Measurements from ENCODE around the gene WNK2.

Gene WNK2

DNA sequence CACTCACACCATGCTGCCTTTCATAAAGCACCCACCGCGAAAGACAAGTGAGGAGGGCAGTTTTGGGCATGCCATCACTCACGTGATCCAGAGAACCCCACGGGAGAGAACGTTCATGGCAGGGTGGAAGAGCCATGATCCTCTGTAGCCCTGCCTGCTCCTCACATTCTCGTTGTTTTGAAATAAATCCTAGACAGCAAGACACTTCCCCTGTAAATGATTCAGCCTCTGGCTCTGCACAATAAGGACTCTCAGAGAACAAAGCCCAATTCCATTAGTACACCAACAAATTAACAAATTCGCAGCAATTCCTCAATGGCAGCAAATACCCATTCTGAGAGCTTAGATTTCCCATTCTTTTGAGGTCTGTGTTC, 71.5 kb downstream of the WNK2 start:
- no peak for DNase-seq (ENCODE audit: low read depth)

GRCh38 chr9:93255994-93256877, 72.3 kb downstream of the WNK2 start:
- no peak for DNase-seq (ENCODE audit: low read depth)

DNA sequence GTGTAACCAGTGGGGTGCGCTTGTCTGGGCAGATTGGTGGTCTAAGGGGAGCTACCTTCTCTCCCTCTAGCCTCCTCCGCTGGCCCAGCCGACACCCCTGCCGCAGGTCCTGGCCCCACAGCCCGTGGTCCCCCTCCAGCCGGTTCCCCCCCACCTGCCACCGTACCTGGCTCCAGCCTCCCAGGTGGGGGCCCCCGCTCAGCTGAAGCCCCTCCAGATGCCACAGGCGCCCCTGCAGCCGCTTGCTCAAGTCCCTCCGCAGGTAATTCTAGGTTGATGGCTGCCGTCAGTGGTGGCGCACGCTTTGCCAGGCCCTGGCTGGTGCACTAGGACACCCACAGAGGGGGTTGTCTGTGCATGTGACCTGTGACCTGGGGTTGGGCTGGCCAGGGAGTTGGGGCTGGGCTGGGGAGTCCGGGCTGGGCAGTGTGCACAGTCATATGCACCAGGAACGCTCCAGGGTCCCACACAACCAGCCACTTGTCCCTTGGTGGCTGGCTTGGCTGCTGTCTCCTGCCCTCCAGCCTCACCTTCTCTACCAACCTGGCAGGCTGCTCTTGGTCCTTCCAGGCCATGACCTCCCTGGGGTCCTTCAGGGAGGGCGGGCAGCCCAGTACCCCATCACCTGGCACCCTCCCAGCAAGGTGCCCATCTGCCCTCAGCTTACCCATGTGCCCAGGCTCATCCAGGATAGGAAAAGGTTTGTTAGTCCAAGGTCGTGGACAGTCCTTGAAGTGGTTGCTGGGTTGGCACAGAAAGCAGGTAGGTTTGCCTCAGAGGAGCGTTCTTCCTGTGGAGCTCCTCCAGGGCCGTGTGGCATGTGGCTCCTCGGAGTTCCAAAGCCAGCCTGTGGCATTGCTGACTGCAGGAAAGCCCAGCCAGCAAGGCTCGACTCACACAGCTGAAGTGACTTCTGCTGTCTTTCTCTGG, 73.2 kb downstream of the WNK2 start:
- DNase-seq (ENCODE audit: low read depth): no peak

- no peak for DNase-seq (ENCODE audit: low read depth)
These were observed 73.9 kb downstream of the WNK2 start for GRCh38 chr9:93257808-93258331.

- DNase-seq (ENCODE audit: low read depth): no peak
These were observed 74.5 kb downstream of the WNK2 start for GRCh38 chr9:93258419-93258817.

DNA sequence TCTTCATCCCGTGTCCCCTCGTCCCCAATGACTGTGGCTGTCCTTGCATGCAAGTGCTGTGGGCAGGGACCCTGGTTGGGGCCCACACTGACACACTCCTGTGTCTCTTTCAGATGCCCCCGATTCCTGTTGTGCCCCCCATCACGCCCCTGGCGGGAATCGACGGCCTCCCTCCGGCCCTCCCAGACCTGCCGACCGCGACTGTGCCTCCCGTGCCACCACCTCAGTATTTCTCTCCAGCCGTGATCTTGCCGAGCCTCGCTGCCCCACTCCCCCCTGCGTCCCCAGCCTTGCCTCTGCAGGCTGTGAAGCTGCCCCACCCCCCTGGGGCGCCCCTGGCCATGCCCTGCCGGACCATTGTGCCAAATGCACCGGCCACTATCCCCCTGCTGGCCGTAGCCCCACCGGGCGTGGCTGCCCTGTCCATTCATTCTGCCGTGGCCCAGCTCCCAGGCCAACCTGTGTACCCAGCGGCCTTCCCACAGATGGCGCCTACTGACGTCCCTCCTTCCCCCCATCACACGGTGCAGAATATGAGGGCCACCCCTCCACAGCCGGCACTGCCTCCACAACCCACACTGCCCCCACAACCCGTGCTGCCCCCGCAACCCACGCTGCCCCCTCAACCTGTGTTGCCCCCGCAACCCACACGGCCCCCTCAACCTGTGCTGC, 75.0 kb downstream of the WNK2 start:
- no peak for DNase-seq (ENCODE audit: low read depth)

DNA sequence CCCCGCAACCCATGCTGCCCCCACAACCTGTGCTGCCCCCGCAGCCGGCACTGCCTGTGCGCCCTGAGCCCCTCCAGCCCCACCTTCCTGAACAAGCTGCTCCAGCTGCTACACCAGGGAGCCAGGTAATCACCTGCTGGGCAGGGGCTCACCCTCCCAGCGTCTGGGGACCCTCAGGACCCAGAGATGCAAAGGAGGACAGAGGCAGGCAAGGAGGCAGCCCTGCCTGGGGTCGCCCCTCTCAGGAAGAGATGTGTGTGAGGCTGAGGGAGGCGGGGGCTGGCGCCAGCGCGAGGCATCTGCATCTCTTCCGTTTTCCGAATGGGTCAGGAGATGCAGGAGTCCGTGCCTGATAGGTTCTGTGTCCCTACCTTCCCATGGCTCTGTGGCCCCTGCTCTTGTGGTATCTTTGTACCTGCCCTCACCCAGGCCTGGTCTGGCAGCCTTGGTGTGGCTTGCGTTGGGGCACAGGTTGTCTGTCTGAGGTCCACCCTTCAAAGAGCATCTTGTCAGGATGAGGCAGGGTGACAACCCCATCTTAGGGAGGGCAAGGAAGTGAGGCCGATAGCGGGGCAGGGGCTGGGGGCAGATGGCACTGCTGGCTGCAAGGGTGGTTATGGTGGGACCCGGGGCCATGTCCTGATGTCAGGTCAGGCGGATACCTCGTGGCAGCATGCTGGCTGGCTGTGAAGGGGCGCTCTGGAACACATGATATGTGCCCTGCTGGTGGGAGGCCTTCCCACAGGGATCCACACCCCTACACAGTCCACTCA, 75.7 kb downstream of the WNK2 start:
- DNase-seq (ENCODE audit: low read depth): no peak

DNA sequence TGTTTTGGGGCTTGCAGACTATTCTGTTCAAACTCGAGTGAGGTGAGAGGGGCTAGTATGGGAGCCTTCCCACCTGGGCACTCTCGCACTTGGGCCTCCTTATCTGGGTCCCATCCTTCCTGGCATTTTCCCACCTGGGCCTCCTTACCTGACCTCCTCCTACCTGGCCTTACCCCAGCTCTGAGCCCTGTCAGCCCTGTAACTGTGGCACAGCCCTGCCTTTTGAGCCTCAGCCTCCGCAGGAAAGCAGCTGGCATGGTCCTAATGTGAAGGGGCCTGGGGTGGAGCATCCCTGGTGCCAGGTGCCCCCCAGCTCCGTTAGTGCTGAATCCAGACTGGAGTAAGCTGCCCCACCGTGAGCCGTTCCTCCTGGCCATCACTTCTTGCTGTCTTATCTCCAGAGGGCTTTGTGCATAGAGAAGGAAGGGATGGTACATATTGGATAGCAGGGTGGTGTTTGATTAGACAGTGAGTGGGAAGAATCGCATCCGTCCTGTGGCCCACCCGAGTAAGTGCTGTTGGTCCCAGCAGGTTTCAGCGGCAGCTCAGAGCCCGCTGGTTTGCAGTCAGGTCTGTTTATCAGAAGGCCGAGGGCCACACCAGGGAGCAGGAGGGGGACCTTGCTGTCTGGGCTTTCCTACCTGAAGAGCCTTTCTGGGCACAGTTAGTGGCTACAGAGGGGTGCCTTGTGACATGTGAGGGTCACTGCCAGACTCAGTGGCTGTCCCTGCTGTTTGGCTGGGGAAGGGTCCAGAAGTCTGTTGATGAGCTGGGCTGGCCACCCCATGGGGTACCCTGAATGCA, 76.5 kb downstream of the WNK2 start:
- DNase-seq (ENCODE audit: low read depth): no peak

DNA sequence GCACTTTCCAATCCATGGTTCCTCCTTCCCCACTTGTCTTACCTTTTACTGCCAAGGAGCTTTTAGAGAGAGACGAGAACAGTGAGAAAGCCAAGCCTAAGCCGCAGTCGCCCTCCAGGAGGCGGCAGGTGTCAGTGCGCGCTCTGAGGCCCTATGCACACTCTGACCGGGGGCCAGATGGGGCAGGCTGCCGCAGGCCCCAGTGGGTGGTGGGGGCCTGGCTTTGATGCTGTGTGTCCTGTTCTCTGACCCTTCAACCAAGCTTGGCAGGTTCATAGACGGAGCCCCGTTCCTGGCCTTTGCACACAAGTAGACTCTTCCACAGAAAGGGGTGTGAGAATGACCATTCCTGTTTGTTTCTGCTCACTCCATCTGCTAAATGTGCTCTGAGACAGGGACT, 77.3 kb downstream of the WNK2 start:
- DNase-seq (ENCODE audit: low read depth): no peak

DNA sequence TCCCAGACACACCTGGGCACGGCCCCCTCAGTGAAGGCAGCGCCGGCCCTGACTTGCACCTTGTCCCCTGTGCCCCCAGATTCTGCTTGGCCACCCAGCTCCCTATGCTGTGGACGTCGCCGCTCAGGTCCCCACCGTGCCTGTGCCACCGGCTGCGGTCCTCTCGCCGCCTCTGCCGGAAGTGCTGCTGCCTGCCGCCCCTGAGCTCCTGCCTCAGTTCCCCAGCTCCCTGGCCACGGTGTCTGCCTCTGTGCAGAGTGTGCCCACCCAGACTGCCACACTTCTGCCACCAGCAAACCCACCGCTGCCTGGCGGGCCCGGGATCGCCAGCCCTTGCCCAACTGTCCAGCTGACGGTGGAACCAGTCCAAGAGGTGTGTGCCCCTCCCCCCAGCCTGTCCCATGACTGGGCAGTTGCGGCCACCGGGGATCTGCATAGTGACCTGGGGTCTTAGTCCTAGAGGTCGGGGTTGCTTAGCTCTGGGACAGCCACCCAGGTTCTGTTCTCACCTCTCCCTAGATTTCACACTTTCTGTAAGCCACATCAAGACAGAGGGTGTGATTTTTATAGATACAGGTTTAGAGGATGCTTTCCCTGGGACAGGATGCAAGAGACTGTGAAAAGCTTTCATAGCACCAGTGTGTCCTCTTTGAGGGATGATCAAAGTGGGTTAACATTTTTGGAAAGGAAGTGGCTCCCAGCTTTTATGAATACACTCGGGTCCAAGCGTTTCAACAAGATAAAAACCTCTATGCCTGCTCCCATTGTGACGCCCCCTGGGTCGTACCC, 78.0 kb downstream of the WNK2 start:
- DNase-seq (ENCODE audit: low read depth): no peak

DNA sequence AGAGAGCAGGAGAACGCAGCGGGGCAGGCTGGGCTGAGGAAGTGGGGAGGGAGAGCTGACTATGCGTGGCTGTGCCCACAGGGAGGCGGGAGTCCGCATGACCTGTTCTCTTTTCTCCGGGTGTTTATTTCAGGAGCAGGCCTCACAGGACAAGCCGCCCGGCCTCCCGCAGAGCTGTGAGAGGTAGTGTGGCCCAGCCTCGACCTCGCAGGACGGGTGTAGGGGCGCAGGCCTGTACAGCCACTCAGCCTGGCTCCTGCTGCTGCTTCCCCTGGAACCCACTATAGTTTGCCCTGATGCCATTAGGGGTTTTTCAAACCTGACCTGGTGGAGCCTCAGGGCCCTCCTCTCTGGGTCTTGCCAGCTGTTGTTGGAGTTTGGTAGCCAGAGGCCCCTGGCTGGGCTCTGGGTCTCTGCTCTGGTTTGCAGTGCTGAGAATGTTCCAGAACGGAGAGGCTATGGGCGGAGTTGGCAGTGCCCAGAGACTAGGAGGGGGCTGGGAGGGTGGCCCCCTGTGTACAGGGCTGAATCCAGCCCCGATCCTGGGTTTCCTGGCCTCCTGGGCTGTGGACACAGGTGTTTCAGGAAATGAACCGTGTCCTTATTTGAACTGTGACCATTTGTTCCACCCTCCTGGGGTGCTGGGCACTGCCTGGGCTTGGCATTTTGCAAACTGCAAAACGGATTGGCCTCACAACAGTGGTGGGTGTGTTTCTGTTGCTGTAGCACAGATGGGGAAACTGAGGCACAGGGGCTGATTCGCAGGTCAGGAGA, 78.8 kb downstream of the WNK2 start:
- no peak for DNase-seq (ENCODE audit: low read depth)

DNA sequence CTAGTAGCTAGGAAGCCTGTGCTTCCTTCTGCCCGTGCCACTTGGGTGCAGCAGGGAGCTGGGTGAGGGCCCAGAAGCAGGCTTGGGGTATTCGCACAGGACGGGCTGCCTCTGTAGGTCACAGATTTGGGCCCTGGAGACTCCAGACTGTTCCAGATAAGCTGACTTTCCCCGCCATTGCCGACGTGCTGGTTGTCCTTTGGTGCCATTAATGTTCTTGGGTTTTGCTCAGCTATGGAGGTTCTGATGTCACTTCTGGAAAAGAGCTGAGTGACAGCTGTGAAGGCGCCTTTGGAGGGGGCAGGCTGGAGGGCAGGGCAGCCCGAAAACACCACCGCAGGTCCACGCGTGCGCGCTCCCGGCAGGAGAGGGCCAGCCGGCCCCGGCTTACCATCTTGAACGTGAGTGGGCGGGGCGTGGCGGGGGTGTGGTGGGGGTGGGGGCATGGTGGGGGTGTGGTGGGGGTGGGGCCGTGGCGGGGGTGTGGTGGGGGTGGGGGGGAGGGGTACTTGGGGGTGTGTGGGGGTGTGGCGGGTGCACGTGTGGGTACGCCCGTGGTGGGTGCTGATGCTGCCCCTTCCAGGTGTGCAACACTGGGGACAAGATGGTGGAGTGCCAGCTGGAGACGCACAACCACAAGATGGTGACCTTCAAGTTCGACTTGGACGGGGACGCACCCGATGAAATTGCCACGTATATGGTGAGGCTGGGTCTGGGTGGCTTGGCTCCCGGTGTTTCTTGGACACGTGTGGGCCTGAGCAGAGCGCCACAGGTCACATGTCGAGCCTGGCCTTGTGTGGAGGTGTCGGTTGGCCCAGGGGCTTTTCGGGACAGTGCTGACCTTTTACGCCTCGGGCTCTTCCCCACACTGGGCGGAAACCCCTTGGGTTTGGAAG, 79.6 kb downstream of the WNK2 start:
- DNase-seq (ENCODE audit: low read depth): no peak

DNA sequence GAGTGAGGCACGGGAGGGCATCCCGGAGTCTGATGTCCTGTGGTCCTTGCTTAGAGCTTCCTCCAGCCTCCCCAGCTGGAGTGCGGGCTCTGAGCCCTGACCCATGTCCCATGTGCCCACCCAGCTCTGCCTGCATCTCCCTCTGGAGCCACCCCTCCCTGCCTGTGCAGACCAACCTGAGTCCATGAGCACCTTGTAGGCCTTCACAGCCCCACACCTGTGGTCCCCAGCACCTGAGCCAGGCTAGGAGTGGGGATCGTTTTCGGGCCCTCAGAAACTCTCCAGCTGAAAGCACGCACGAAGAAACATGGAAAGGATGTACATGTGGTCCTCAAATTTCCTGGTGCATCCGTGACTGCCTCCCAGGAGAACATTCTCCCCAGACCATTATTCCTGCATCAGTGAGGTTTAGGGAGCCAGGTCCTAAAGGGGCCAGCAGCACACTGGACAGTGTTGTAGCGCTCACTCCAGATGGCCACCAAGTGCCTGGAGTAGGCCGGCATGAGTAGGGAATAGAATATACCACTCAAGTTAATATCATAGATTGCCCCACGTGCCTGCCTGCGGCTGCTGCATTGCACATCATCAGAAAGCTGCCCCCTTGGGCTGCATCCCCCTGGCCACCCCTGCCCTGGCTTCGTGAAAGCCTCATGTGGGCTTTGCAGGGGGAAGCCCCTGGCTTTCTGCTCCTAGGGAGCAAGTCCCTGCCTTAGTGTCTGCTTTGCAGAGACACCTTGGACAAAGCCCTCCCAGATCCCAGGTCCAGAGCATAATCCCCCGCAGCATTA, 80.6 kb downstream of the WNK2 start:
- no peak for DNase-seq (ENCODE audit: low read depth)

DNA sequence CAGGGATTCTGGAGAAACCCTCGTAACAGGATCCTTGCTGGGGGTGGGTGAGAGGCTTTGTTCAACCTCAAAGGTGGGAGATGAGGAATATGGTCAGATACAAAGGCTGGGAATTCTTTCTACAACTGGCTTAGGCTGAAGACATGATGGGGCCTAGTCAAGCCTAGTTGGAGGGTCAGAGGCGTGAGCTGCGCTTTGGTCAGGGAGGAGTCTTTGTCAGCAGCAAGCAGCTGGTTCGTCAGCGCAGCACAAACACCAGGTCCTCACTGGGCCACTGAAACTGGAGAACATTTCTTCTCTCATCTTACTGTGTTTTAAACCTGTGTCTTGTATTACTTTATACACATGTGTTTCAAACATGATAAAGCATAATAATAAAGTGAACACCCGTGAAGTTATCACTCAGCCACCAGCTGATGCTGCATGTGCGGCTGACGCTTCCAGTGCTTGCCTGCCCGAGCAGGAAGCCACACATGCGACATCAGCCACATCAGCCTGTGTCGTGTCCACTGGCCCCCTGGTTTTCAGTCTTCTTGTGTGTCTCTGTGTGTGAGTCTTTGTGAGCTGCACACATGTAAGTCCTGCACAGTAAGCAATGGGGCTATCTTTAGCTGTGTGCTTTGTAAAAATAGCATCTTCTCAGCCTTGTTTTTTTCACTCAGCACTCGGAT, 81.5 kb downstream of the WNK2 start:
- no peak for DNase-seq (ENCODE audit: low read depth)

DNA sequence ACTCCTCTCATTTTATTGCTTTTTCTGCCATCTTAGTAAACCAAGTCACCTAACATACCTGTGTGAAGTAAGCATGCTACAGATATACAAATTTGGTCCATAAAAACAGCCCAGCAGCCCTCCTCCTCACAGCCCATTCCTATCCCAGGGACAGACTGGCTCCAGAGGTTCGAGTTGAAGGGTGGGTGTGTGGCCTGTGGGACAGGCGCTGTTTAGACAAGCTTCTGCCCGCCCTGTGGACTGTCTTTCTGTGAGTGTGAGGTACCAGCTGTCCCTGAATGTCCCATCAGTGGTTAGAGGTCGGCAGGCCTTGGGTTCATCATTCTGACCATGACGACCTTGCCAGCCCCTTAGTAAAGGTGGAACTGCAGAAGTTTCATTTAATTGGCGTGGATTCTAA, 82.0 kb downstream of the WNK2 start:
- no peak for DNase-seq (ENCODE audit: low read depth)

DNA sequence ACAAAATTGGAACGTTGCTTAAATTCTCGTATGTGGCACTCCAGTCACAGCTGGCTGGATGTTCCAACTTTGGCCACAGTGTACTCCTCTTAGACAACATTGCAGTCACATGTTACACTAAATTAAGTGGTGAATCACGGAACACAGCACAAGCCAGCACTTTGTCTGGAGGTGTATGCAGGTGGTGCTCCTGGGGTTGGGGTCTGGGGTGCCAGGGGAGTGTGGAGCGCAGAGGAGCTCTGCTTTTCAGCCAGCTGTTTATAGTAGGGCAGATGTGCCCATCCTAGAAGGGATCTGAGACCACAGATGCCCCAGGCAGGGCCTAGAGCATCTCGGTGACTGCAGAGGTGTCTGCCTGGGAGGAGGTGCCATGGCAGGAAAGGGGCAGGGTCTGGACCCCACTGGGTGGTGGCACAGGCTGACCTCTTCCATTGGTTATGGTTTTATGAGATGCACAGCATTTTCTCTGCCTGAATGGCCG, 82.6 kb downstream of the WNK2 start:
- no peak for DNase-seq (ENCODE audit: low read depth)
